PC-9 (cell line): ENCODE results near the gene CLVS2. TPM values are rescaled to one million over a fixed set of nuclear protein-coding genes. Genes with fewer than 3 reads are reported as not detected.

Source experiments
- BruUV-seq: library from RNA; stranded (reverse); fragments of 400-500 nt; replicated peaks from 2 replicates; lab custom pipeline; 2021; lab: Mats Ljungman, UMichigan
- CTCF ChIA-PET: fragments of 300-600 bp; sonication (Branson Sonifier 250); formaldehyde crosslinking; loops from one replicate; lab custom pipeline; 2022; ENCODE audit warnings: antibody characterized with exemption; lab: Charles Lee
- POLR2A ChIA-PET: fragments of 300-600 bp; sonication (Branson Sonifier 250); formaldehyde crosslinking; loops from one replicate; lab custom pipeline; 2022; ENCODE audit warnings: antibody characterized with exemption; ENCODE audit not compliant: unreplicated experiment; lab: Charles Lee
- DNase-seq, 2 experiments: peaks; one replicate each; pipeline versions ENCODE4 v3.0.0 to v3.0.0-alpha.2; 2015 to 2022; ENCODE audit warnings: mixed read lengths in 1 of 2
- H2AFZ ChIP-seq: fragments of 200-600 bp; sonication (generic); 2 replicates; pipeline ENCODE4 v1.8.1; 2017; ENCODE audit warnings: antibody characterized with exemption
- H3F3A ChIP-seq: fragments of 200-600 bp; sonication (generic); 2 replicates; pipeline ENCODE4 v1.8.1; 2017; ENCODE audit warnings: antibody characterized with exemption, mild to moderate bottlenecking, low read depth; ENCODE audit not compliant: insufficient read depth
- H3K27ac ChIP-seq: fragments of 200-600 bp; sonication (generic); 2 replicates; pipeline ENCODE4 v1.6.1; 2016; ENCODE audit warnings: mixed run types
- H3K27me3 ChIP-seq: fragments of 200-600 bp; sonication (generic); 2 replicates; pipeline ENCODE4 v1.6.1; 2016; ENCODE audit warnings: low read depth, mixed run types; ENCODE audit not compliant: insufficient read depth
- H3K36me3 ChIP-seq: fragments of 200-600 bp; sonication (generic); 2 replicates; pipeline ENCODE4 v1.6.1; 2016; ENCODE audit warnings: low read depth, mixed run types
- H3K4me1 ChIP-seq: fragments of 200-600 bp; sonication (generic); replicated peaks from 2 replicates; pipeline ENCODE4 v1.6.1; 2016; ENCODE audit warnings: mixed run types; ENCODE audit not compliant: insufficient read depth
- H3K4me2 ChIP-seq: fragments of 200-600 bp; sonication (generic); 2 replicates; pipeline ENCODE4 v1.6.1; 2017; ENCODE audit warnings: mixed run types
- H3K4me3 ChIP-seq: fragments of 200-600 bp; sonication (generic); 2 replicates; pipeline ENCODE4 v1.6.1; 2016; ENCODE audit warnings: mixed run types
- H3K79me2 ChIP-seq: fragments of 200-600 bp; sonication (generic); 2 replicates; pipeline ENCODE4 v1.6.1; 2017; ENCODE audit warnings: low read depth, mixed run types
- H3K9me2 ChIP-seq: fragments of 200-600 bp; sonication (generic); 2 replicates; pipeline ENCODE4 v1.8.1; 2017; ENCODE audit warnings: mild to moderate bottlenecking; ENCODE audit not compliant: insufficient read depth
- H3K9me3 ChIP-seq: fragments of 200-600 bp; sonication (generic); 2 replicates; pipeline ENCODE4 v1.8.1; 2016; ENCODE audit warnings: low read depth; ENCODE audit not compliant: insufficient read depth
- H4K20me1 ChIP-seq: fragments of 200-600 bp; sonication (generic); 2 replicates; pipeline ENCODE4 v1.8.1; 2017; ENCODE audit not compliant: insufficient read depth
- CTCF ChIP-seq: fragments of 200-600 bp; sonication (generic); conservative IDR thresholded peaks from 2 replicates; pipeline ENCODE4 v1.6.1; 2017; ENCODE audit warnings: mixed run types, antibody characterized with exemption, mild to moderate bottlenecking, moderate library complexity
- EZH2 ChIP-seq: fragments of 200-600 bp; sonication (generic); IDR thresholded peaks from 2 replicates; pipeline ENCODE4 v1.8.0; 2017; ENCODE audit warnings: antibody characterized with exemption, low read depth
- intact Hi-C: fragments of 100-400 bp; cut with micrococcal nuclease; formaldehyde crosslinking; loops from one replicate; pipeline ENCODE4 v1.10.0; 2022; ENCODE audit not compliant: unreplicated experiment
- total RNA-seq: library from RNA; stranded (reverse); gene quantifications from 2 replicates; pipeline ENCODE4 v1.2.3, GENCODE V29; 2021

Gene CLVS2
- total RNA-seq, 1 experiment from 2014 or later: not detected

GRCh38 chr6:123089226-123089625, 93.2 kb downstream of the CLVS2 start:
- Histone ChIP-seq H3K9me3 (no peaks in the 10 kb centered on the region; the same call in 1 of the 2 replicates), H3K4me2 (no peak overlapping the region; the same call in 1 of the 2 replicates), H3F3A (peaks cover 28% of the 10 kb centered on the region), H3K4me1 (peaks cover 39% of the 10 kb centered on the region), H2AFZ (no peak overlapping the region), H3K27ac (peak overlapping the region; percentile 17; the same call in 1 of the 2 replicates), H3K36me3 (no peaks in the 10 kb centered on the region), H3K79me2 (no peaks in the 10 kb centered on the region), H3K4me3 (no peak overlapping the region), H3K27me3 (no peaks in the 10 kb centered on the region), H3K9me2 (no peaks in the 10 kb centered on the region; the same call in 1 of the 2 replicates), H4K20me1 (no peaks in the 10 kb centered on the region)
- intact Hi-C loops: no loop called here
- no TSS peak for BruUV-seq
- TF ChIP-seq CTCF (no peak), EZH2 (no peak)
- POLR2A ChIA-PET: no interaction called here
- CTCF ChIA-PET: no interaction called here
- DNase-seq: peak in 1 of 2 experiments; percentile 45

- no peaks in the 10 kb centered on the region for H3K79me2 ChIP-seq
- H3K9me3 ChIP-seq: no peaks in the 10 kb centered on the region; the same call in 1 of the 2 replicates
- H3K4me2 ChIP-seq: peak overlapping the region; percentile 64
- ChIA-PET CTCF (no interaction called here), POLR2A (interaction anchor here (0.7 kb wide), 1 partner anchor 30 kb away, joined by 3 read pairs; no protein-coding TSS in a partner anchor)
- H3K36me3 ChIP-seq: no peaks in the 10 kb centered on the region
- H2AFZ ChIP-seq: peak overlapping the region; percentile 63
- no peaks in the 10 kb centered on the region for H3K27me3 ChIP-seq
- no TSS peak for BruUV-seq
- intact Hi-C loops: no loop called here
- no peak for TF ChIP-seq CTCF
- TF ChIP-seq EZH2: no peak
- H4K20me1 ChIP-seq: no peaks in the 10 kb centered on the region
- peak overlapping the region; percentile 22; the same call in 1 of the 2 replicates for H3K4me3 ChIP-seq
- peaks cover 39% of the 10 kb centered on the region for H3K4me1 ChIP-seq
- peak; percentile 37 to 88 for DNase-seq
- H3K27ac ChIP-seq: peak overlapping the region; percentile 84
- no peaks in the 10 kb centered on the region; the same call in 1 of the 2 replicates for H3K9me2 ChIP-seq
- H3F3A ChIP-seq: peaks cover 28% of the 10 kb centered on the region
Observed at GRCh38 chr6:123091091-123091895, 95.3 kb downstream of the CLVS2 start.

GRCh38 chr6:123091896-123092271, 95.8 kb downstream of the CLVS2 start:
- Histone ChIP-seq H3K36me3 (no peaks in the 10 kb centered on the region), H3K27ac (peak overlapping the region; percentile 84), H4K20me1 (no peaks in the 10 kb centered on the region), H2AFZ (peak overlapping the region; percentile 63), H3F3A (peaks cover 28% of the 10 kb centered on the region), H3K79me2 (no peaks in the 10 kb centered on the region), H3K9me2 (no peaks in the 10 kb centered on the region; the same call in 1 of the 2 replicates), H3K4me2 (peak overlapping the region; percentile 64), H3K9me3 (no peaks in the 10 kb centered on the region; the same call in 1 of the 2 replicates), H3K27me3 (no peaks in the 10 kb centered on the region), H3K4me3 (peak overlapping the region; percentile 22; the same call in 1 of the 2 replicates), H3K4me1 (peaks cover 39% of the 10 kb centered on the region)
- no peak for TF ChIP-seq EZH2
- no peak for TF ChIP-seq CTCF
- intact Hi-C loops: no loop called here
- no peak for DNase-seq
- no TSS peak for BruUV-seq
- CTCF ChIA-PET: no interaction called here
- POLR2A ChIA-PET: interaction anchor here (0.7 kb wide), 1 partner anchor 31 kb away, joined by 3 read pairs; no protein-coding TSS in a partner anchor
